ENCODE measurements around the gene RRM1. TPM values are rescaled to one million over a fixed set of nuclear protein-coding genes. Genes with fewer than 3 reads are reported as not detected.

RRM1 gene
- total RNA-seq: 96.0 and 258 TPM in 2 replicates

DNA sequence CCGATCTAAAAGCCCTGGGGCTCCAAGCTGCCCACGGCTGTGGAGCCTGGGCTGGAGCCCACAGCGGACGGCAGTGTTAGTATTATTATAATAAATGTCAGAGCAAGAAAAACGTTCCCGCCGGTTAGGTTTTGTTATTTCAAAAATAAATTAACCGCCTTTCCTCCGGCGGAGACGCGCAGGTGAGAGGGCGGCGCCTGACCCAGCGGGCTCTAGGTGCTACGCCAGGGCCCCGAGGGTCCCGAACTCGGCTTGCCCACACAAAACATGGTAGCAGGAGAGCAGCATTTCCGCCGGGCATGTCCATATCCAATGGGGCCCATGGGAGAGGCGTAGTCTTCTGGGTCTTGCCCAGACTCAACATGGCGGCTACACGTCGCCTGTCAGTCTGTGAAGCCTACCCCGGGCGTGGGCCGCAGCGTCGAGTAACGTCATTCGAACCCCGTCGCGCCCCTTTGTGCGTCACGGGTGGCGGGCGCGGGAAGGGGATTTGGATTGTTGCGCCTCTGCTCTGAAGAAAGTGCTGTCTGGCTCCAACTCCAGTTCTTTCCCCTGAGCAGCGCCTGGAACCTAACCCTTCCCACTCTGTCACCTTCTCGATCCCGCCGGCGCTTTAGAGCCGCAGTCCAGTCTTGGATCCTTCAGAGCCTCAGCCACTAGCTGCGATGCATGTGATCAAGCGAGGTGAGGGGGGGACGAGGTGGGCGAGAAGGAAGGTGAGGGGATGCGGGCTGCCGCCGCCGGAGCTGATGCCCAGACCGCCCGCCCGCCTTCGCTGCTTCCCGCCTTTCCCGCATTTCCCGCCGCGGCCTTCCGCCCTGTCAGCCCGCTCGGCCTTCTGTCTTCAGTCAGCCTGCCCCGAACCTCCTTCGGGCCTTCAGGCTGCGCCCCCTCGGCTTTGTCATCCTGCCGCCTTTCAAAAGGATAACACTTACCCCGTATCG is at the start of gene RRM1:
Gene RRM1 (plus strand): TSS at position 452 of the 944 bp plus-strand sequence. CDS start 214 bp downstream, at position 666.

Other genes with a start within 250 kb of the RRM1 start
- 35.9 and 45.5 TPM in 2 replicates for gene STIM1, start 239.1 kb upstream of the RRM1 start, total RNA-seq

Measured in uterine smooth muscle cell (primary cell).